Measurements from ENCODE around the gene ZDHHC12.

- TF ChIP-seq CTCF (conservative IDR thresholded peaks at IDR 0.05; ENCODE audit: low read length): no peak
- no peak for TF ChIP-seq EZH2phosphoT487 (IDR thresholded peaks at IDR 0.05; ENCODE audit: borderline replicate concordance, low read depth, low read length)
Measured at GRCh38 chr9:128723352-128723865, 518 bp downstream of the ZDHHC12 start.
